HG02610 (cell line): Measurements from ENCODE around the gene WWC2.

ENCODE experiments used
- ATAC-seq: cut with Tn5 transposase; IDR thresholded peaks from one replicate; pipeline ENCODE4 v1.9.1; 2021; ENCODE audit warnings: mild to moderate bottlenecking, moderate library complexity; ENCODE audit not compliant: unreplicated experiment

The WWC2 gene

GRCh38 chr4:183195534-183195933, 96.5 kb downstream of the WWC2 start:
- ATAC-seq: no peak

- no peak for ATAC-seq
Measured at GRCh38 chr4:183197140-183197539, 98.1 kb downstream of the WWC2 start.

GRCh38 chr4:183200453-183200852, 101.4 kb downstream of the WWC2 start:
- no peak for ATAC-seq

GRCh38 chr4:183201331-183201730, 102.3 kb downstream of the WWC2 start:
- ATAC-seq: no peak

- ATAC-seq: no peak
Measured at GRCh38 chr4:183202523-183202922, 103.5 kb downstream of the WWC2 start.

GRCh38 chr4:183204793-183205192, 105.7 kb downstream of the WWC2 start:
- ATAC-seq: no peak

GRCh38 chr4:183205193-183205592, 106.1 kb downstream of the WWC2 start:
- ATAC-seq: no peak

GRCh38 chr4:183205709-183206108, 106.7 kb downstream of the WWC2 start:
- no peak for ATAC-seq

- no peak for ATAC-seq
Measured at GRCh38 chr4:183211533-183211932, 112.5 kb downstream of the WWC2 start.

GRCh38 chr4:183213996-183214395, 114.9 kb downstream of the WWC2 start:
- ATAC-seq: no peak

GRCh38 chr4:183214912-183215488, 115.9 kb downstream of the WWC2 start:
- no peak for ATAC-seq

- no peak for ATAC-seq
Measured at GRCh38 chr4:183220236-183220635, 121.2 kb downstream of the WWC2 start.

- no peak for ATAC-seq
Measured at GRCh38 chr4:183223053-183223452, 124.0 kb downstream of the WWC2 start.

- ATAC-seq: no peak
Measured at GRCh38 chr4:183229397-183229796, 130.3 kb downstream of the WWC2 start.

GRCh38 chr4:183240581-183241321, 141.7 kb downstream of the WWC2 start:
- no peak for ATAC-seq

- no peak for ATAC-seq
Measured at GRCh38 chr4:183241322-183241640, 142.2 kb downstream of the WWC2 start.

GRCh38 chr4:183241721-183242151, 142.7 kb downstream of the WWC2 start:
- ATAC-seq: no peak

- ATAC-seq: no peak
Measured at GRCh38 chr4:183242291-183242690, 143.2 kb downstream of the WWC2 start.

GRCh38 chr4:183244019-183244418, 145.0 kb downstream of the WWC2 start:
- ATAC-seq: no peak

- ATAC-seq: no peak
Measured at GRCh38 chr4:183244506-183244905, 145.4 kb downstream of the WWC2 start.

- no peak for ATAC-seq
Measured at GRCh38 chr4:183248201-183248600, 149.1 kb downstream of the WWC2 start.

- ATAC-seq: no peak
Measured at GRCh38 chr4:183249854-183250253, 150.8 kb downstream of the WWC2 start.

GRCh38 chr4:183250831-183251230, 151.8 kb downstream of the WWC2 start:
- ATAC-seq: no peak
